Chondrocyte (in vitro differentiated cells): ENCODE results near the gene CACNA1C. TPM values are rescaled to one million over a fixed set of nuclear protein-coding genes. Genes with fewer than 3 reads are reported as not detected.

Experiments
- DNase-seq: peaks from one replicate; pipeline ENCODE4 v3.0.0; 2021; ENCODE audit warnings: mixed read lengths, low spot score
- H3K27ac Mint-ChIP-seq: one replicate; pipeline ENCODE4 v1.8.0; 2021; ENCODE audit warnings: mild to moderate bottlenecking, moderate library complexity, mixed read lengths; ENCODE audit not compliant: unreplicated experiment
- H3K27me3 Mint-ChIP-seq: 2 replicates; pipeline ENCODE4 v1.8.0; 2021; ENCODE audit warnings: low read depth, mixed read lengths
- H3K36me3 Mint-ChIP-seq: 2 replicates; pipeline ENCODE4 v1.8.0; 2021; ENCODE audit warnings: low read depth, mixed read lengths
- H3K4me1 Mint-ChIP-seq: 2 replicates; pipeline ENCODE4 v1.8.0; 2021; ENCODE audit warnings: low read depth, mild to moderate bottlenecking, mixed read lengths
- H3K4me3 Mint-ChIP-seq: one replicate; pipeline ENCODE4 v1.8.0; 2021; ENCODE audit warnings: mild to moderate bottlenecking, moderate library complexity, mixed read lengths; ENCODE audit not compliant: unreplicated experiment
- H3K9me3 Mint-ChIP-seq: 2 replicates; pipeline ENCODE4 v1.8.0; 2021; ENCODE audit warnings: low read depth, mixed read lengths
- CTCF ChIP-seq: fragments of 200-600 bp; sonication (generic); IDR thresholded peaks from 2 replicates; pipeline ENCODE4 v1.5.0; 2021; ENCODE audit warnings: antibody characterized with exemption, mild to moderate bottlenecking, moderate library complexity
- total RNA-seq: library from RNA; stranded (reverse); gene quantifications from 3 replicates; pipeline ENCODE4 v1.2.1, GENCODE V29; 2021

The CACNA1C gene
- total RNA-seq, 1 donor from 2014 or later, result 27.0 TPM

- Mint-ChIP-seq H3K4me1 (peaks cover 36% of the 10 kb centered on the region), H3K36me3 (peaks cover 4% of the 10 kb centered on the region), H3K4me3 (no peak overlapping the region), H3K27ac (no peak overlapping the region), H3K9me3 (no peaks in the 10 kb centered on the region), H3K27me3 (no peaks in the 10 kb centered on the region)
- TF ChIP-seq CTCF, result peak; percentile 63
- no peak for DNase-seq
Observed at GRCh38 chr12:2360630-2361170, 307.9 kb downstream of the CACNA1C start.

- no peak for TF ChIP-seq CTCF
- peaks cover 8% of the 10 kb centered on the region for H3K36me3 Mint-ChIP-seq
- DNase-seq, result no peak
- no peaks in the 10 kb centered on the region for H3K27me3 Mint-ChIP-seq
- H3K27ac Mint-ChIP-seq, result no peak overlapping the region
- H3K4me1 Mint-ChIP-seq, result peaks cover 16% of the 10 kb centered on the region
- H3K4me3 Mint-ChIP-seq, result no peak overlapping the region
- H3K9me3 Mint-ChIP-seq, result no peaks in the 10 kb centered on the region
Observed at GRCh38 chr12:2363836-2364609, 311.2 kb downstream of the CACNA1C start.

GRCh38 chr12:2364631-2365051, 311.9 kb downstream of the CACNA1C start:
- Mint-ChIP-seq H3K4me1 (peaks cover 10% of the 10 kb centered on the region), H3K27me3 (no peaks in the 10 kb centered on the region), H3K36me3 (peaks cover 8% of the 10 kb centered on the region), H3K9me3 (no peaks in the 10 kb centered on the region), H3K27ac (no peak overlapping the region), H3K4me3 (no peak overlapping the region)
- TF ChIP-seq CTCF, result no peak
- no peak for DNase-seq

- TF ChIP-seq CTCF, result no peak
- Mint-ChIP-seq H3K4me3 (no peak overlapping the region), H3K27me3 (no peaks in the 10 kb centered on the region), H3K27ac (no peak overlapping the region), H3K36me3 (peaks cover 7% of the 10 kb centered on the region), H3K4me1 (no peaks in the 10 kb centered on the region), H3K9me3 (no peaks in the 10 kb centered on the region)
- DNase-seq, result no peak
Observed at GRCh38 chr12:2366711-2367110, 313.9 kb downstream of the CACNA1C start.

- H3K9me3 Mint-ChIP-seq, result no peaks in the 10 kb centered on the region
- no peak for TF ChIP-seq CTCF
- no peak overlapping the region for H3K27ac Mint-ChIP-seq
- no peaks in the 10 kb centered on the region for H3K27me3 Mint-ChIP-seq
- DNase-seq, result no peak
- no peak overlapping the region for H3K4me3 Mint-ChIP-seq
- H3K4me1 Mint-ChIP-seq, result peaks cover 41% of the 10 kb centered on the region
- H3K36me3 Mint-ChIP-seq, result peaks cover under 1% of the 10 kb centered on the region
Observed at GRCh38 chr12:2372178-2372577, 319.4 kb downstream of the CACNA1C start.
